ENCODE measurements around the gene PSME2. TPM values are rescaled to one million over a fixed set of nuclear protein-coding genes. Genes with fewer than 3 reads are reported as not detected.

The PSME2 gene
- total RNA-seq, 1 donor = 78.3 TPM

- DNase-seq (ENCODE audit: low read depth) = peak; percentile 98
- TF ChIP-seq, protein P1, sequence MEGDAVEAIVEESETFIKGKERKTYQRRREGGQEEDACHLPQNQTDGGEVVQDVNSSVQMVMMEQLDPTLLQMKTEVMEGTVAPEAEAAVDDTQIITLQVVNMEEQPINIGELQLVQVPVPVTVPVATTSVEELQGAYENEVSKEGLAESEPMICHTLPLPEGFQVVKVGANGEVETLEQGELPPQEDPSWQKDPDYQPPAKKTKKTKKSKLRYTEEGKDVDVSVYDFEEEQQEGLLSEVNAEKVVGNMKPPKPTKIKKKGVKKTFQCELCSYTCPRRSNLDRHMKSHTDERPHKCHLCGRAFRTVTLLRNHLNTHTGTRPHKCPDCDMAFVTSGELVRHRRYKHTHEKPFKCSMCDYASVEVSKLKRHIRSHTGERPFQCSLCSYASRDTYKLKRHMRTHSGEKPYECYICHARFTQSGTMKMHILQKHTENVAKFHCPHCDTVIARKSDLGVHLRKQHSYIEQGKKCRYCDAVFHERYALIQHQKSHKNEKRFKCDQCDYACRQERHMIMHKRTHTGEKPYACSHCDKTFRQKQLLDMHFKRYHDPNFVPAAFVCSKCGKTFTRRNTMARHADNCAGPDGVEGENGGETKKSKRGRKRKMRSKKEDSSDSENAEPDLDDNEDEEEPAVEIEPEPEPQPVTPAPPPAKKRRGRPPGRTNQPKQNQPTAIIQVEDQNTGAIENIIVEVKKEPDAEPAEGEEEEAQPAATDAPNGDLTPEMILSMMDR (IDR thresholded peaks at IDR 0.05; ENCODE audit: insufficient read depth, low read length) = no peak
- peak within 1 kb of the TSS; percentile 95 for H3K4me3 ChIP-seq (ENCODE audit: low read depth, low read length)
Observed at GRCh38 chr14:24146978-24147760, 759 bp upstream of the PSME2 start, which contains the start of gene RNF31. RNF31 (plus strand) TSS chr14:24147498; CDS start chr14:24147699, 201 bp downstream.

GRCh38 chr14:24145690-24146452 is 539 bp downstream of the PSME2 start:
- H3K4me3 ChIP-seq (ENCODE audit: low read depth, low read length) = peak overlapping the region; percentile 95
- DNase-seq (ENCODE audit: low read depth) = peak; percentile 11
- TF ChIP-seq, protein P1 (IDR thresholded peaks at IDR 0.05; ENCODE audit: insufficient read depth, low read length) = no peak

DNA sequence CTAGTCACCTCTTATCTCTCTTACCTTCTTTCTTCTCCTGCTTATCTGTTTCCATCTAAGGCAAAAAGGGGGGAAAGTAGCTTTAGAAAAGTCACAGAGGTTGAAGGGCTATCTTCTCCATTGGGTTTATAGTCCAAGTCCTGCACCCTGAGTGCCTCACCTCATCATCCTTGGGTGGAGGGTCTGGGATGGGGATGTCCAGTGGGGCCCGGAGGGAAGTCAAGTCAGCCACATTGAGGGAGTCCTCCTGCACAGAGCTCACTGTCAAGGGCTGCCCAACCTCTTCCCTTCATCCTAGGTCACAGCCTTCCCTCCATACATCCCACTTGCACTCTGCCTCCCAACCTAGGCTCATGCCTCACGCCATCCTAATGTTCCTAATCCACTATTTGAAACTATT is 1.2 kb downstream of the PSME2 start:
- no peak for DNase-seq (ENCODE audit: low read depth)
- TF ChIP-seq, protein P1 (IDR thresholded peaks at IDR 0.05; ENCODE audit: insufficient read depth, low read length) = no peak
- H3K4me3 ChIP-seq (ENCODE audit: low read depth, low read length) = peak overlapping the region; percentile 95

GRCh38 chr14:24144451-24144850 is 2.0 kb downstream of the PSME2 start:
- TF ChIP-seq, protein P1 (IDR thresholded peaks at IDR 0.05; ENCODE audit: insufficient read depth, low read length) = no peak
- no peak for DNase-seq (ENCODE audit: low read depth)
- H3K4me3 ChIP-seq (ENCODE audit: low read depth, low read length) = no peak overlapping the region

GRCh38 chr14:24143511-24143910 is 2.9 kb downstream of the PSME2 start:
- no peak overlapping the region for H3K4me3 ChIP-seq (ENCODE audit: low read depth, low read length)
- TF ChIP-seq, protein P1 (IDR thresholded peaks at IDR 0.05; ENCODE audit: insufficient read depth, low read length) = no peak
- peak; percentile 31 for DNase-seq (ENCODE audit: low read depth)

- peak; percentile 99 for DNase-seq (ENCODE audit: low read depth)
- peak within 1 kb of the TSS; percentile 92 for H3K4me3 ChIP-seq (ENCODE audit: low read depth, low read length)
- TF ChIP-seq, protein P1 (IDR thresholded peaks at IDR 0.05; ENCODE audit: insufficient read depth, low read length) = peak; percentile 60
Observed at GRCh38 chr14:24141097-24141880, 5.1 kb downstream of the PSME2 start, which contains the start of gene EMC9. EMC9 (minus strand) TSS chr14:24141591; CDS start chr14:24141304, 287 bp downstream.

All from fibroblast of the aortic adventitia (primary cell).